Right atrium auricular region (tissue), 2 donors: ENCODE data around the gene TMOD2. TPM values are rescaled to one million over a fixed set of nuclear protein-coding genes. Genes with fewer than 3 reads are reported as not detected.
"Not testable (repeated sequence)": the region's sequence is repeated elsewhere in the genome, so short reads cannot be mapped to it uniquely, and the experiment has no call there.

ENCODE experiments used
- DNase-seq: peaks from one replicate; pipeline ENCODE4 v3.0.0-alpha.2; 2019; ENCODE audit warnings: low spot score
- H3K27ac ChIP-seq, 2 donors: fragments of 200-600 bp; sonication (generic); 1 replicate in 1 of 2; 2 replicates in 1 of 2; pipeline ENCODE4 v1.5.1; 2016 to 2019
- H3K27me3 ChIP-seq, 2 donors: fragments of 200-600 bp; sonication (generic); one replicate each; pipeline versions ENCODE4 v1.5.1 to v1.6.0; 2017 to 2019
- H3K36me3 ChIP-seq: fragments of 200-600 bp; sonication (generic); one replicate; pipeline ENCODE4 v1.5.1; 2016
- H3K4me1 ChIP-seq, 2 donors: fragments of 200-600 bp; sonication (generic); one replicate each; pipeline versions ENCODE4 v1.5.1 to v1.6.0; 2017 to 2019
- H3K4me3 ChIP-seq, 2 donors: fragments of 200-600 bp; sonication (generic); 1 replicate in 1 of 2; 2 replicates in 1 of 2; pipeline ENCODE4 v1.5.1; 2017 to 2019; ENCODE audit warnings: mild to moderate bottlenecking in 1 of 2, moderate library complexity in 1 of 2
- H3K9me3 ChIP-seq, 2 donors: fragments of 200-600 bp; sonication (generic); one replicate each; pipeline ENCODE4 v1.5.1; 2019
- total RNA-seq, 2 donors: library from RNA; depleted of rRNA; stranded (reverse); fragments of >200 nt; gene quantifications; one replicate each; pipeline ENCODE4 v1.1.0, GENCODE V29; 2016
- TF ChIP-seq, protein P1 (sequence below), 2 donors: fragments of 200-600 bp; sonication (generic); IDR thresholded peaks; one replicate each; pipeline ENCODE4 v1.5.1; 2019; ENCODE audit warnings: antibody characterized with exemption in 2 of 2

TMOD2 gene
- total RNA-seq, 2 donors from 2014 or later, result 5.4 to 7.0 TPM

DNA sequence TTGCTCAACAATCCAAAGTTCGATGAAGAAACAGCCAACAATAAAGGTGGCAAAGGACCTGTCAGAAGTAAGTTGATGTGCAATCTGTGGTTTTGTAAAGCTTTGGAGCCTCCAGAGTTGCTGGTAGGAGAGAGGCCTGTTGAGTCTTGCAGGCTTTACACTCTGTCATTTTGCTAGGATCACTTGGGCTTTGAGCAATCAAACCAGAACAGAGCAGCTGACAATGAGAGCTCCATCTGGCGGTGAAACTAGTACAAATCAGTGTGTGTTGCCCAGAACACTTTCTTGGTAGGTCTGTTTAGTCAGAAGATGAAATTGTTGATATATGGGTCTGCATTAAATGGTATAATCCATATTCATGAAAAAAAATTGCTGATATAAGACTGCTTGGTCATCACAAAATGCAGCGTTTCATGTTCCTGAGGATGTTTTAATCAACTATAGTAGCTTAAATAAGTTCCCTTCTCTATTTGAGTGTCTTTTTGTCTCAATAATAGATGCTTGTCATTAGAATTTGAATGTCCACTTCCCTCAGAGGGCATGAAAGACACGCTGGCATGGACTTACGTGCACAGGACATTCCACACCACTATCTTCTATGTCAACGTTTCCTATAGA is 25.7 kb downstream of the TMOD2 start:
- no peak overlapping the region for H3K27ac ChIP-seq
- no peaks in the 10 kb centered on the region for H3K4me1 ChIP-seq
- H3K36me3 ChIP-seq, result peaks cover 16% of the 10 kb centered on the region
- no peaks in the 10 kb centered on the region for H3K27me3 ChIP-seq
- H3K9me3 ChIP-seq, result no peaks in the 10 kb centered on the region
- no peak overlapping the region for H3K4me3 ChIP-seq
- TF ChIP-seq, protein P1, sequence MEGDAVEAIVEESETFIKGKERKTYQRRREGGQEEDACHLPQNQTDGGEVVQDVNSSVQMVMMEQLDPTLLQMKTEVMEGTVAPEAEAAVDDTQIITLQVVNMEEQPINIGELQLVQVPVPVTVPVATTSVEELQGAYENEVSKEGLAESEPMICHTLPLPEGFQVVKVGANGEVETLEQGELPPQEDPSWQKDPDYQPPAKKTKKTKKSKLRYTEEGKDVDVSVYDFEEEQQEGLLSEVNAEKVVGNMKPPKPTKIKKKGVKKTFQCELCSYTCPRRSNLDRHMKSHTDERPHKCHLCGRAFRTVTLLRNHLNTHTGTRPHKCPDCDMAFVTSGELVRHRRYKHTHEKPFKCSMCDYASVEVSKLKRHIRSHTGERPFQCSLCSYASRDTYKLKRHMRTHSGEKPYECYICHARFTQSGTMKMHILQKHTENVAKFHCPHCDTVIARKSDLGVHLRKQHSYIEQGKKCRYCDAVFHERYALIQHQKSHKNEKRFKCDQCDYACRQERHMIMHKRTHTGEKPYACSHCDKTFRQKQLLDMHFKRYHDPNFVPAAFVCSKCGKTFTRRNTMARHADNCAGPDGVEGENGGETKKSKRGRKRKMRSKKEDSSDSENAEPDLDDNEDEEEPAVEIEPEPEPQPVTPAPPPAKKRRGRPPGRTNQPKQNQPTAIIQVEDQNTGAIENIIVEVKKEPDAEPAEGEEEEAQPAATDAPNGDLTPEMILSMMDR (IDR thresholded peaks at IDR 0.05), result peak; percentile 58 to 80
- DNase-seq, result peak; percentile 75

DNA sequence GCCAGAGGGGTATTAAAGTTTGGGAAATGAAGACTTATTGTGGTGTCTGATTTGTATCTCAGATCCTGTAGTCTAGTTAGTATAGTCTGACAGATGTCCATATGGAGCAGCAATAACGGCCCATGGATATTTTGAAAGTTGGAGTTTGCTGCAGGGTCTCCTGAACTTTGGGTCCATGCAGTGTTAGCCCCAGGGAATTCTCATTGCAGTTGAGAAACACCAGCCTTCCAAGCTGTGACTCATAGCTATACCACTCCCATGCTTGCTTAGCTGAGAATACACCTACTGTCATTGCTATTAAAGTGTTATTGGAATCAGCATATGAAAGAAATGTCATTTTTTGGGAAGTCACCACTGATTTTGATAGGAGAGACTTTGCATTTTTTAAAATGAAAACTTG is 29.2 kb downstream of the TMOD2 start:
- Histone ChIP-seq H3K4me1 (no peaks in the 10 kb centered on the region), H3K4me3 (no peak overlapping the region), H3K36me3 (peaks cover 15% of the 10 kb centered on the region), H3K9me3 (no peaks in the 10 kb centered on the region), H3K27ac (no peak overlapping the region), H3K27me3 (no peaks in the 10 kb centered on the region)
- no peak for DNase-seq
- TF ChIP-seq, protein P1 (IDR thresholded peaks at IDR 0.05), result no peak

DNA sequence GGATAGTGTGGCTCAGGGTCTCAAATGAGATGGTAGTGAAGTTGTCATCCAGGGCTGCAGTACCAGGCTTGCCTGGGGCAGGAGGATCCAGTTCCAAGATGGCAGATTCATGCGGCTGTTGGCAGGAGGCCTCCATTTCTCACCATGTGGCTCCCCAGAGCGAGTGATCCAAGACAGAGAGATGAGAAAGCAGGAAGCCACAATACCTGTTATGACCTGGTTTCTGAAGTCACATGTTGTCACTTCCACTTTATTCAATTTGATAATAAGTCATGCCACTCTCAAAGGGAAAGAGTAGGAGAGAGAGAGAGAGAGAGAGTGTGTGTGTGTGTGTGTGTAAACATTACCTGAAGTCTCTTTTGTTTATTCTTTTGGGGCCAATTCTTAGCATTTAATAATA is 30.1 kb downstream of the TMOD2 start:
- no peak overlapping the region for H3K4me3 ChIP-seq
- H3K36me3 ChIP-seq, result peaks cover 15% of the 10 kb centered on the region
- DNase-seq, result no peak
- no peak overlapping the region for H3K27ac ChIP-seq
- H3K9me3 ChIP-seq, result no peaks in the 10 kb centered on the region
- TF ChIP-seq, protein P1 (IDR thresholded peaks at IDR 0.05), result no peak
- H3K4me1 ChIP-seq, result no peaks in the 10 kb centered on the region
- H3K27me3 ChIP-seq, result no peaks in the 10 kb centered on the region

DNA sequence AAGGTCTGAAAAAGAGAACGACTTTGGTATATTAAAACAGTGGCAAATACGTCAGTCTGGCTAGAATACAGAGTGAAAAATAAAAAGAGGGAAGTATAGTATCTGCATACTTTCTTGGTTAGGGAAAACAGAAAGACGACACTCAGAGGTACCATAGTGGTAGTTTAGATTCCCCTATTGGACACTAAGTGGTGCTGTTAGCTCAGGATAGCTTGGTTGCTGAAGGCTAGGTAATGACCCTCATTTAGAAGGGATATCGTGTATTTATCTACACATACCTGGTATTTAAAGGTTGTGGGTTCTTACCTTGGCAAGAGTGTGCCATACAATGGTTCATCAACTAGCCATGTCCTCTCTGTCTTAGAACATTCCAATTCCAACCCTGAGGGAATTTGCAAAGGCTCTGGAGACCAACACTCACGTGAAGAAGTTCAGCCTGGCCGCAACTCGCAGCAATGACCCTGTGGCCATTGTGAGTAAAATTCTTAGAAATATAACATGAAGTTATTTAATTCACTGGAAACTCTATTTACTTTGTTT is 31.0 kb downstream of the TMOD2 start:
- no peaks in the 10 kb centered on the region for H3K9me3 ChIP-seq
- no peaks in the 10 kb centered on the region for H3K27me3 ChIP-seq
- no peak for DNase-seq
- TF ChIP-seq, protein P1 (IDR thresholded peaks at IDR 0.05), result no peak
- no peak overlapping the region for H3K27ac ChIP-seq
- H3K4me3 ChIP-seq, result no peak overlapping the region
- H3K36me3 ChIP-seq, result peaks cover 15% of the 10 kb centered on the region
- no peaks in the 10 kb centered on the region for H3K4me1 ChIP-seq

DNA sequence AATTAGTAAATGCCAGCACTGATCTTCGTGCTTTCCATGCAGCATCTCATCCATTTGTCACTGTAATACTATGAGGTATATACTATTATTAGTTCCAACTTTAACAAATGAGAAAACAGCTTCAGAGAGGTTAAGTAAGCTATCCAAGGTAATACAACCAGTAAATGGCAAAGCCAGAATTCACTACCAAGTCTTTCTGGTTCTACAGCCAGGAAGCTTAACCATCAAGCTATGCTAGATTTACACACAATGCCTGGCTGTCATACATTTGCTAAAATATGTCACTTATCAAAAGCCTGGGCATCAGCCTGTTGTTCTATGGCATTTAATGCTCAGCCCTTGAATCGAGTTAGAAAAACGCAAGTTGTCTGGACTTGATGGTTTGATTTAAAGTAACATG is 32.6 kb downstream of the TMOD2 start:
- H3K4me1 ChIP-seq, result no peaks in the 10 kb centered on the region
- DNase-seq, result no peak
- H3K9me3 ChIP-seq, result no peaks in the 10 kb centered on the region
- TF ChIP-seq, protein P1 (IDR thresholded peaks at IDR 0.05), result no peak
- H3K36me3 ChIP-seq, result peaks cover 15% of the 10 kb centered on the region
- H3K27ac ChIP-seq, result no peak overlapping the region
- H3K4me3 ChIP-seq, result no peak overlapping the region
- no peaks in the 10 kb centered on the region for H3K27me3 ChIP-seq

DNA sequence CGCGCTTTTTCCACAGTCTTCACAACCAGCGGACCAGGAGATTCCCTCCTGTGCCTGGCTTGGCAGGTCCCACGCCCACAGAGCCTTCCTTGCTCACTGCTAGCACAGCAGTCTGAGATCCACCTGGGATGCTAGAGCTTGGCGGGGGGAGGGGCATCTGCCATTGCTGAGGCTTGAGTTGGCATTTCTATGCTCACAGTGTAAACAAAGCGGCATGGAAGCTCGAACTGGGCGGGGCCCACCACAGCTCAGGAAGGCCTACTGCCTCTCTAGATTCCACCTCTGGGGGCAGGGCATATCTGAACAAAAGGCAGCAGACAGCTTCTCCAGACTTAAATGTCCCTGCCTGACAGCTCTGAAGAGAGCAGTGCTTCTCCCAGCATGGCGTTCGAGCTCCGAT is 35.7 kb downstream of the TMOD2 start:
- H3K9me3 ChIP-seq, H3K27me3 ChIP-seq, DNase-seq, H3K4me1 ChIP-seq, H3K27ac ChIP-seq, H3K4me3 ChIP-seq: not testable (repeated sequence)
- peaks cover 13% of the 10 kb centered on the region for H3K36me3 ChIP-seq

DNA sequence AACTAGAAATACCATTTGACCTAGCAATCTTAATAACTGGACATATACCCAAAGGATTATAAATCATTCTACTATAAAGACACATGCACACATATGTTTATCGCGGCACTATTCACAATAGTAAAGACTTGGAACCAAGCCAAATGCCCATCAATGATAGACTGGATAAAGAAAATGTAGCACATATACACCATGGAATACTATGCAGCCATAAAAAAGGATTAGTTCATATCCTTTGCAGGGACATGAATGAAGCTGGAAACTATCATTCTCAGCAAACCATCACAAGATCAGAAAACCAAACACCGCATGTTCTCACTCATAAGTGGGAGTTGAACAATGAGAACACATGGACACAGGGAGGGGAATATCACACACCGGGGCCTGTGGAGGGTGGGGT is 41.1 kb downstream of the TMOD2 start:
- H3K4me3 ChIP-seq, H3K27ac ChIP-seq, DNase-seq, H3K36me3 ChIP-seq, H3K27me3 ChIP-seq, H3K9me3 ChIP-seq: not testable (repeated sequence)
- H3K4me1 ChIP-seq, result peaks cover 0 to 13% of the 10 kb centered on the region in 2 donors
